Femur (tissue), 1 donor: Measurements from ENCODE around the gene SUPT6H.
A peak's percentile ranks its signal among the peaks of the same experiment; 100 is the strongest.

Experiments
- DNase-seq: peaks from one replicate; pipeline ENCODE4 v3.0.0-alpha.2; 2017

The SUPT6H gene

GRCh38 chr17:28703552-28704218, 41.7 kb downstream of the SUPT6H start:
- DNase-seq = no peak

GRCh38 chr17:28704219-28704858, 42.3 kb downstream of the SUPT6H start:
- no peak for DNase-seq

GRCh38 chr17:28705074-28705659, 43.2 kb downstream of the SUPT6H start:
- DNase-seq = no peak

GRCh38 chr17:28705728-28706334, 43.8 kb downstream of the SUPT6H start:
- no peak for DNase-seq

- DNase-seq = no peak
Observed at GRCh38 chr17:28706471-28707338, 44.7 kb downstream of the SUPT6H start.

- no peak for DNase-seq
Observed at GRCh38 chr17:28707339-28707720, 45.3 kb downstream of the SUPT6H start.

GRCh38 chr17:28710861-28711722, 49.1 kb downstream of the SUPT6H start:
- DNase-seq = peak; percentile 97

GRCh38 chr17:28711723-28712031, 49.7 kb downstream of the SUPT6H start, which contains the start of gene PROCA1:
Gene PROCA1, minus strand, starts transcription at chr17:28711888. Its CDS starts 228 bp downstream, at chr17:28711660.
- no peak for DNase-seq

- DNase-seq = peak; percentile 70
Observed at GRCh38 chr17:28712032-28712704, 50.2 kb downstream of the SUPT6H start.

- DNase-seq = no peak
Observed at GRCh38 chr17:28712705-28713415, 50.9 kb downstream of the SUPT6H start.

GRCh38 chr17:28714281-28714680, 52.3 kb downstream of the SUPT6H start:
- no peak for DNase-seq

- DNase-seq = no peak
Observed at GRCh38 chr17:28715217-28715616, 53.2 kb downstream of the SUPT6H start.

- peak; percentile 75 for DNase-seq
Observed at GRCh38 chr17:28716740-28717577, 55.0 kb downstream of the SUPT6H start.

- peak; percentile 94 for DNase-seq
Observed at GRCh38 chr17:28717578-28718332, 55.8 kb downstream of the SUPT6H start, which contains the start of gene RAB34. Gene RAB34, minus strand, starts transcription at chr17:28717868. Its CDS starts 602 bp downstream, at chr17:28717266.

- DNase-seq = no peak
Observed at GRCh38 chr17:28718333-28719020, 56.5 kb downstream of the SUPT6H start.

GRCh38 chr17:28719021-28719433, 57.0 kb downstream of the SUPT6H start:
- DNase-seq = peak; percentile 49

GRCh38 chr17:28720247-28720996, 58.4 kb downstream of the SUPT6H start:
- no peak for DNase-seq
